Stimulated activated naive CD8-positive, alpha-beta T cell treated with anti-CD3 and anti-CD28 coated beads, Interleukin-15, Interleukin-2, amounts not matched to agents 100 ng/mL and 50 ng/mL, for 24 hours (primary cell): Measurements from ENCODE around the gene GLG1.
A peak's percentile ranks its signal among the peaks of the same experiment; 100 is the strongest.
"Not testable (repeated sequence)": the region's sequence is repeated elsewhere in the genome, so short reads cannot be mapped to it uniquely, and the experiment has no call there.

ENCODE experiments used
- H3K27ac Mint-ChIP-seq: one replicate; pipeline ENCODE4 v1.8.0; 2021; ENCODE audit warnings: mild to moderate bottlenecking, mixed read lengths
- H3K27me3 Mint-ChIP-seq: one replicate; pipeline ENCODE4 v1.8.0; 2021; ENCODE audit warnings: mixed read lengths
- H3K36me3 Mint-ChIP-seq: one replicate; pipeline ENCODE4 v1.8.0; 2021; ENCODE audit warnings: low read depth, mixed read lengths
- H3K4me1 Mint-ChIP-seq: one replicate; pipeline ENCODE4 v1.8.0; 2021; ENCODE audit warnings: low read depth, mixed read lengths
- H3K4me3 Mint-ChIP-seq: one replicate; pipeline ENCODE4 v1.8.0; 2021; ENCODE audit warnings: mild to moderate bottlenecking, mixed read lengths
- H3K9me3 Mint-ChIP-seq: one replicate; pipeline ENCODE4 v1.8.0; 2021; ENCODE audit warnings: mixed read lengths

Gene GLG1

GRCh38 chr16:74550227-74551019 is 56.5 kb downstream of the GLG1 start:
- H3K9me3 Mint-ChIP-seq, H3K27me3 Mint-ChIP-seq, H3K27ac Mint-ChIP-seq, H3K36me3 Mint-ChIP-seq, H3K4me3 Mint-ChIP-seq: not testable (repeated sequence)
- peaks cover 18% of the 10 kb centered on the region for H3K4me1 Mint-ChIP-seq

DNA sequence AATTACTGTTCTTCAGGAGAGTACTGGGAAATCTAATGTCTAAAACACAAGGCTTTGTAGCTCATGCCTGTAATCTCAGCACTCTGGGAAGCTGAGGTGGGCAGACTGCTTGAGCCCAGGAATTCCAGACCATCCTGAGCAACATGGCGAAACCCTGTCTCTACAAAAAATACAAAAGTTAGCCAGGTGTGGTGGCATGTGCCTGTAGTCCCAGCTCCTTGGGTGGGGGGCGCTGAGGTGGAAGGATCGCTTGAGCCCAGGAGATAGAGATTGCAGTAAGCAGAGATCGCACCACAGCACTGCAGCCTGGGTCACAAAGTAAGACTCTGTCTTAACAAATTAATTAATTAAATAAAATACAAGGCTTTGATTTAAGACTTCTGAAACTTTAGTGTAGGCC is 60.8 kb downstream of the GLG1 start:
- peaks cover 18% of the 10 kb centered on the region for H3K4me1 Mint-ChIP-seq
- not testable (repeated sequence) for H3K27ac Mint-ChIP-seq, H3K9me3 Mint-ChIP-seq, H3K4me3 Mint-ChIP-seq, H3K27me3 Mint-ChIP-seq, H3K36me3 Mint-ChIP-seq

DNA sequence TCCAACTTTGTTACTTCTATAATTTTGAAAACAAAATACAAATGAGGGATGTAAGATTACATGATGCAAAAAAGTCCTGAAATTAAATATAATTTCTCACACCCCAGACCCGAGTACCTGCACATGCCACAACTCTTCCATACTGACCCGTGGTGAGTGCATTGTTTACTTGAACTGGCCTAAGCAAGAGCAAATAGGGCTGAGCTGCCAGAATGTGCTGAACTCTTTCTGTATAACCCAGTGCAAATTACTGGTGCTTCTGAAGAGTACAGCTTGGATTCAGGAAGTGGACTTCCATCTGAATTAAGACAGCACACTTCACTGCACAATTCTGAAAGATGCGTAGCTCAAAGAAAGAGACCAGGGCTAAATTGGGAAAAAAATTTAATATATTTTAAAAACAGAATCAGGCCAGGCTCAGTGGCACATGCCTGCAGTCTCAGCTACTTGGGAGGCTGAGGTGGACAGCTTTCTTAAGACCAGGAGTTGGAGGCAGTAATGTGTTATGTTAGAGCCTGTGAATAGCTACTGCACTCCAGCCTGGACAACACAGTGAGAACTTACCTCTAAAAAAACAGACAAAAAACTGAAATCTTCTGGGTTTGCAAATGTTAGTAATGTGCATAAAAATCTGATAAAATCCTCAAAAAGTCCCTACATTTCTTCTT is 63.9 kb downstream of the GLG1 start:
- not testable (repeated sequence) for H3K27me3 Mint-ChIP-seq, H3K27ac Mint-ChIP-seq, H3K36me3 Mint-ChIP-seq, H3K9me3 Mint-ChIP-seq, H3K4me3 Mint-ChIP-seq
- peaks cover 13% of the 10 kb centered on the region for H3K4me1 Mint-ChIP-seq

- not testable (repeated sequence) for H3K27ac Mint-ChIP-seq, H3K9me3 Mint-ChIP-seq, H3K4me3 Mint-ChIP-seq, H3K4me1 Mint-ChIP-seq, H3K27me3 Mint-ChIP-seq, H3K36me3 Mint-ChIP-seq
Observed at GRCh38 chr16:74540663-74541062, 66.3 kb downstream of the GLG1 start.

GRCh38 chr16:74538801-74539200 is 68.1 kb downstream of the GLG1 start:
- peaks cover 19% of the 10 kb centered on the region for H3K4me1 Mint-ChIP-seq
- not testable (repeated sequence) for H3K27me3 Mint-ChIP-seq, H3K36me3 Mint-ChIP-seq, H3K27ac Mint-ChIP-seq, H3K9me3 Mint-ChIP-seq, H3K4me3 Mint-ChIP-seq

- not testable (repeated sequence) for H3K27ac Mint-ChIP-seq, H3K4me3 Mint-ChIP-seq, H3K27me3 Mint-ChIP-seq, H3K9me3 Mint-ChIP-seq, H3K36me3 Mint-ChIP-seq
- peaks cover 19% of the 10 kb centered on the region for H3K4me1 Mint-ChIP-seq
Observed at GRCh38 chr16:74537746-74538145, 69.2 kb downstream of the GLG1 start.

DNA sequence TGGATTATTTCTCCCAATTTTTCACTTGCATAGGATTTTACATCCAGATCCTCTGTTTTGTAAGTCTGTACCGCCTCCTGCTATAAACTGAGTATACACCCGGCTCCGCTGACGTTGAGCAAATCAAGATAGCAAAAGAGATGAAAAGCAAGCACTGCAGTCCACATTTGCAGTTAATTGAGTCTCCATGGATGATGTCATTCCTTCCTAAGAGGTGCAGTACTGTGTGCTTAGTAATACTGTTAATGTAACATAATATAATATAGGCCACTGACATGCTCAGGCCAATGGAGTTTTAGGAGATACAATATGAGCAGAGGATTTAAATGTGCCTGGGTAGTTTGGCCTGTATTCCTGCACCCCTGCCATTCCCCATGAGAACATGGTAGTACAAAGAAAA is 72.3 kb downstream of the GLG1 start:
- H3K27me3 Mint-ChIP-seq, H3K27ac Mint-ChIP-seq, H3K4me3 Mint-ChIP-seq, H3K9me3 Mint-ChIP-seq: not testable (repeated sequence)
- Mint-ChIP-seq H3K36me3 (peaks cover 15% of the 10 kb centered on the region), H3K4me1 (peaks cover 23% of the 10 kb centered on the region)

DNA sequence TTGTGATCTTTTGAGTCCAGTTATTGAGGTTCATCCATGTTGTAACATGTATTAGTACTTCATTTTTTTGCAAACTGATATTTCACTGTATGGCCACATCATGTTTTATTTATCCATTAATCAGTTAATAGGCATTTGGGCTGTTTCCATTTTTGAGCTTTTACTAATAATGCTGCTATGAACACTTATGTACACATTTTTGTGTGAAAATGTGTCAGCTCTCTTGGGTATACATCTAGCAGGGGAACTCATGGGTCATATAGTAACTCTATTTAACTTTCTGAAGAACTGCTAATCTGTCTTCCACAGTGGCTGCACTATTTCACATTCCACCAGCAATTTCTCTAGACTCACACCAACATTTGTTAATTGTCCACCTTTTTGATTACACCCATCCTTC is 82.0 kb downstream of the GLG1 start:
- Mint-ChIP-seq H3K4me3 (no peak overlapping the region), H3K9me3 (no peaks in the 10 kb centered on the region), H3K4me1 (no peaks in the 10 kb centered on the region), H3K27me3 (no peaks in the 10 kb centered on the region), H3K36me3 (peaks cover 43% of the 10 kb centered on the region), H3K27ac (peak overlapping the region; percentile 32)

- Mint-ChIP-seq H3K4me1 (no peaks in the 10 kb centered on the region), H3K27me3 (no peaks in the 10 kb centered on the region), H3K9me3 (no peaks in the 10 kb centered on the region), H3K4me3 (no peak overlapping the region), H3K36me3 (peaks cover 43% of the 10 kb centered on the region), H3K27ac (no peak overlapping the region)
Observed at GRCh38 chr16:74524117-74524516, 82.8 kb downstream of the GLG1 start.

GRCh38 chr16:74523706-74524105 is 83.2 kb downstream of the GLG1 start:
- H3K27me3 Mint-ChIP-seq, H3K4me1 Mint-ChIP-seq, H3K27ac Mint-ChIP-seq, H3K4me3 Mint-ChIP-seq, H3K9me3 Mint-ChIP-seq: not testable (repeated sequence)
- H3K36me3 Mint-ChIP-seq: peaks cover 43% of the 10 kb centered on the region

DNA sequence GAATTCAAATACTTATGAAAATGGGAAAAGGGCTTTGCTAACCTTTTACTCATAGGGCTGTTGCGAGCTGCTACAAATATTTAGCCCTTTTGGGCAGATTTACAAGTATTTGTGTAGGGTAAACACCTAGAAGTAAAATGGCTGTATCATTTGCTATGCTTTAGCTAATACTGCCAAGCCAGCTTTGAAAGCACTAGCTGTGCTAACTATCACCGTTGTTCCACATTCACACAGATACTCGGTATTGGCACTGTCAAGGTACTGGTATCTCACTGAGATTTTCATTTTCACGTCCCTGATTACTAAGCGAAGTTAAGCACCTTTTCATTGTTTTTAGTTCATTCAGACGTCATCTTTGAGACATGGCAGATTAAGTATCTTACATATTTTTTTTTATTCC is 84.8 kb downstream of the GLG1 start:
- Mint-ChIP-seq H3K4me3 (no peak overlapping the region), H3K9me3 (no peaks in the 10 kb centered on the region), H3K27ac (no peak overlapping the region), H3K36me3 (peaks cover 37% of the 10 kb centered on the region), H3K4me1 (peaks cover 9% of the 10 kb centered on the region), H3K27me3 (no peaks in the 10 kb centered on the region)

GRCh38 chr16:74521691-74522090 is 85.2 kb downstream of the GLG1 start:
- Mint-ChIP-seq H3K4me1 (peaks cover 10% of the 10 kb centered on the region), H3K27ac (no peak overlapping the region), H3K9me3 (no peaks in the 10 kb centered on the region), H3K4me3 (no peak overlapping the region), H3K36me3 (peaks cover 37% of the 10 kb centered on the region), H3K27me3 (no peaks in the 10 kb centered on the region)

DNA sequence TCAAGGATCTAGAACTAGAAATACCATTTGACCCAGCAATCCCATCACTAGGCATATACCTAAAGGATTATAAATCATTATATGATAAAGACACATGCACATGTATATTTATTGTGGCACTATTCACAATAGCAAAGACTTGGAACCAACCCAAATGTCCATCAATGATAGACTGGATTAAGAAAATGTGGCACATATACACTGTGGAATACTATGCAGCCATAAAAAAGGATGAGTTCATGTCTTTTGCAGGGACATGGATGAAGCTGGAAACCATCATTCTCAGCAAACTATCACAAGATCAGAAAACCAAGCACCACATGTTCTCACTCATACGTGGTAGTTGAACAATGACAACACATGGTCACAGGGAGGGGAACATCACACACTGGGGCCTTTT is 88.0 kb downstream of the GLG1 start:
- H3K4me1 Mint-ChIP-seq: peaks cover 31% of the 10 kb centered on the region
- peaks cover 36% of the 10 kb centered on the region for H3K36me3 Mint-ChIP-seq
- not testable (repeated sequence) for H3K27ac Mint-ChIP-seq, H3K9me3 Mint-ChIP-seq, H3K27me3 Mint-ChIP-seq, H3K4me3 Mint-ChIP-seq

DNA sequence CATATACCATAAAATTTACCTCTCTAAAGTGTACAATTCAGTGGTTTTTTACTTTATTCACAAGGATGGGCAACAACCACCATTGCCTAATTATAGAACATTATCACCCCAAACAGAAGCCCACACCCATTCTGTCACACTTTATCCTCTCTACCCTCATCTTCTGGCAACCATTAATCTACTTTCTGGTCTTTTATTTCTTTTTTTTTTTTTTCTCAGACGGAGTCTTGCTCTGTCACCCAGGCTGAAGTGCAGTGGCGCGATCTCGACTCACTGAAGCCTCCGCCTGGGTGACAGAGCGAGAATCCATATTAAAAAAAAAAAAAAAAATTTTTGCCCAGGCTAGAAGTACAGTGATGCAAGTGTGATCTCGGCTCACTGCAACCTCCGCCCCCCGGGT is 95.0 kb downstream of the GLG1 start:
- H3K4me3 Mint-ChIP-seq: no peak overlapping the region
- H3K9me3 Mint-ChIP-seq: no peaks in the 10 kb centered on the region
- peaks cover 54% of the 10 kb centered on the region for H3K4me1 Mint-ChIP-seq
- H3K27me3 Mint-ChIP-seq: no peaks in the 10 kb centered on the region
- H3K36me3 Mint-ChIP-seq: peaks cover 43% of the 10 kb centered on the region
- H3K27ac Mint-ChIP-seq: no peak overlapping the region

DNA sequence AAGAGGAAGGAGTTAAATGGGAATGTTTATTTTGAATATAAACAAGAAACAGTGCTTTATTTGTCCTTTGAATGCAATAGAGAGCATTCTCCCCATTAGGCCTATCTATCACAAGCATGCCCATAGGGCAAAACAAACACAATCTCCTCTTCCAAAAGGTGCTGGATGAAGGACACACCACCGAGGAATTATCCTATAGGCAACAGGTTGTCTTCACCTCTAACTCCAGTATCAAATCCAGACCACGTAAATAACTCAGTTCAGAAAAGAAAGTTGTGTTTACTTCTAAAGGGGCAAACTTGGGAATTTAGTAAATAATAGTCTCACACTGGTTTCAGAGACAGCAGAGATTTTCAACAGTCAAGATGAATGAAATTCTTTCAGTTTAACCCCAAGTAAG is 101.9 kb downstream of the GLG1 start:
- H3K4me3 Mint-ChIP-seq: no peak overlapping the region

GRCh38 chr16:74503412-74503811 is 103.5 kb downstream of the GLG1 start:
- Mint-ChIP-seq H3K9me3 (no peaks in the 10 kb centered on the region), H3K4me3 (no peak overlapping the region), H3K27ac (no peak overlapping the region), H3K27me3 (no peaks in the 10 kb centered on the region), H3K36me3 (peaks cover 27% of the 10 kb centered on the region), H3K4me1 (peaks cover 12% of the 10 kb centered on the region)

More for the DNA sequence above, 101.9 kb downstream of the GLG1 start:
- Mint-ChIP-seq H3K27ac (no peak overlapping the region), H3K36me3 (peaks cover 31% of the 10 kb centered on the region), H3K4me1 (peaks cover 17% of the 10 kb centered on the region), H3K27me3 (no peaks in the 10 kb centered on the region), H3K9me3 (no peaks in the 10 kb centered on the region)
